CD1c-positive myeloid dendritic cell (primary cell): ENCODE results near the gene SLC39A5.
"Not testable (repeated sequence)": the region's sequence is repeated elsewhere in the genome, so short reads cannot be mapped to it uniquely, and the experiment has no call there.

Experiments
- DNase-seq: peaks from one replicate; pipeline ENCODE4 v3.0.0-alpha.2; 2016; ENCODE audit errors: extremely low spot score

Gene SLC39A5

DNA sequence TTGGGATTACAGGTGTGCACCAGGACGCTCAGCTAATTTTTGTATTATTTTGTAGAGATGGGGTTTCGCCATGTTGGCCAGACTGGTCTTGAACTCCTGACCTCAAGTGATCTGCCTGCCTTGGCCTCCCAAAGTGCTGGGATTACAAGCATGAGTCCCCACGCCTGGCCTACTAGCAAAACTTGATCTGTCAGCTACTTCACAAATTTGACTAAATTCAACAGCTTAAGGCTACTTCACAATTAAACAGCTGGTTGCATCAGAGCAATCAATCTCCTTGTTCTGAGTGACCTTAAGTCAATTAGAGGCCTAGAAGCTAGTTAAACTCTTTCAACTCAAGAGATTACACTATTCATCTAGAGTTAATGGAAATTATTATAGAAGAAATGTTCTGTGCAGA lies 49.1 kb downstream of the SLC39A5 start:
- no peak for DNase-seq

DNA sequence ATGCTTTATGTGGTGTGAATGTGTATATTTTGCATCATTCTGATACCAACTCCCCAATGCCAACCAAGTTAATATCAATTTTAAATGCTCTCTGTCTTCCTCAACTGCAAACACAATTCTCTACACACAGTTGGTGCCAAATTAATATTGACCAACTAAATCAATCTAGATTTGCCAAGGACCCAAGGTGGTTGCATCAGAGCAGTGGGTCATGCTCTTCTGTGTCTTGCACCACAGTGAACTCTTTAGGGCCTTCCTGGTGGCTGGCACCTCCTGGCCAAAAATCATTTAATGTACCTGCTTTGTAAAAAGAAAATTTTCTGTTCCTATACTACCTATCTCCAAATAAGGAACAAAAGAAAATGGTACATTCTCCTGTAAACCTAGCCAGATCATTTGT lies 51.0 kb downstream of the SLC39A5 start:
- DNase-seq, result no peak

DNA sequence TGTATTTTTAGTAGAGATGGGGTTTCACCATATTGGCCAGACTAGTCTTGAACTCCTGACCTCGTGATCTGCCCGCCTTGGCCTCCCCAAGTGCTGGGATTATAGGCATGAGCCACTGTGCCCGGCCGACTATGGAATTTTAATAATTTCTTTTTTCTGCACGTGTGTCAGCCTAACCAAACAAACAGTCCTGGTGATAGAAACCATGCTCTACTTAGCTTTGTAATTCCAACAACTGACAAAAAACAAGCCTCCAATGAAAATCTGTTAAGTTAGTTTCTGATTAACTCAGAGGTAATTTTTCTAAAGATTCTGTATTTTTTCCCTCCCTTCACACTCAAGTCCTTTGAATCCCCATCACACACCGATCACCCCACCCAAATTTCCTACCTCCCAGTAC lies 52.2 kb downstream of the SLC39A5 start:
- DNase-seq, result no peak

GRCh38 chr12:56282579-56282978 lies 52.7 kb downstream of the SLC39A5 start:
- no peak for DNase-seq

- not testable (repeated sequence) for DNase-seq
These were observed 54.4 kb downstream of the SLC39A5 start for GRCh38 chr12:56284263-56284662.

DNA sequence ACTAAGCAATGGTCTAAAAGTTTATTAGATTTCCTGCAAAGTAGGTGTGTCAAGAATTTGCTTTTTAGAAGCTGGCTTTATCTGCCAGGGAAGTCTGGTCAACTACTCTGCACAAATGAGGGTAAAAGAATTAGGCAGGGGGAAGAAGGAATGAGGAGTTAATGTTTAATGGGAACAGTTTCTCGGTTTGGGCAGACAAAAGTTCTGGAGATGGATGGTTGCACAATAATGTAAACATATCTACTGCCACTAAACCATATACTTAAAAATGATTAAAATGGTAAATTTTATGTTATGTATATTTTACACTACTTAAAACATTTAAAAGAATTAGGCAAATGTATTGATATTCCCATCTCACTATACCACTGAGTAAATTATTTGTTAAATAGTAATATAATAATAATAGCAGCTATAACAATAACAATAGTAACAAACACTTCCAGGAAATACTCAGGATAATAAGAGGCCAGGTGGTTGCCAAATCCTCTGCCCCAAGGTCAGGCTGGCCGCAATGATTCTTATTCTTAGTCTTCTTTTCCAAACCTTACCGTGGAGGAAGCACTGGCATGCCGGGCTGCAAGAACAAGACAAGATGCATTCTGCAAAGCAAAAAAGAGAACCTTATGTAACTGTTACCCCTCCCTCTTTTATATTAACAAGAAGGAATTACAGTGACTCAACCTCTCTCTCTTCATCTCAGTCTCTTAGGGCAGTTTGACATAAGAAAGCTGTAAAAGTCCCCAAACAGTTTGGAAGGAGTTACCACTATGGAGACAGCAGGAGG lies 56.4 kb downstream of the SLC39A5 start:
- DNase-seq, result no peak
